Keratinocyte (primary cell): Measurements from ENCODE around the gene PITPNC1. TPM values are rescaled to one million over a fixed set of nuclear protein-coding genes. Genes with fewer than 3 reads are reported as not detected.

Experiments
- DNase-seq: peaks from one replicate; pipeline ENCODE4 v3.0.0-alpha.2; 2011; ENCODE audit warnings: low read depth, missing footprints, low spot score
- FAIRE-seq: peaks from 2 replicates; lab custom pipeline; 2011; peaks lifted over from hg19 to GRCh38; lab: Jason Lieb, UNC
- H2AFZ ChIP-seq: 2 replicates; pipeline ENCODE4 v1.6.0; 2012; ENCODE audit warnings: low read length, control low read depth, inconsistent platforms; ENCODE audit not compliant: control insufficient read depth
- H3K27ac ChIP-seq: 2 replicates; pipeline ENCODE4 v1.5.1; 2011; ENCODE audit warnings: low read length; ENCODE audit not compliant: control insufficient read depth, insufficient read depth
- H3K27me3 ChIP-seq: 3 replicates; pipeline ENCODE4 v1.6.0; 2011; ENCODE audit warnings: low read length; ENCODE audit not compliant: control insufficient read depth, insufficient read depth; ENCODE audit errors: extremely low read depth
- H3K36me3 ChIP-seq, 2 experiments: 2 replicates in 1 of 2; 3 replicates in 1 of 2; pipeline ENCODE4 v1.5.1; 2011; ENCODE audit warnings: low read length in 2 of 2, mild to moderate bottlenecking in 1 of 2; ENCODE audit not compliant: control insufficient read depth in 2 of 2, insufficient read depth in 2 of 2; ENCODE audit errors: extremely low read depth in 1 of 2
- H3K4me1 ChIP-seq: 3 replicates; pipeline ENCODE4 v1.5.1; 2011; ENCODE audit warnings: low read length; ENCODE audit not compliant: control insufficient read depth, insufficient read depth; ENCODE audit errors: extremely low read depth
- H3K4me2 ChIP-seq: 3 replicates; pipeline ENCODE4 v1.6.0; 2011; ENCODE audit warnings: low read depth, low read length; ENCODE audit not compliant: control insufficient read depth, insufficient read depth; ENCODE audit errors: extremely low read depth
- H3K4me3 ChIP-seq, 3 experiments: fragments of 200-600 bp in 1 of 3; sonication (generic) in 1 of 3; 2 replicates in 2 of 3; 3 replicates in 1 of 3; pipeline ENCODE4 v1.5.1; 2011 to 2016; ENCODE audit warnings: low read length in 3 of 3, mild to moderate bottlenecking in 3 of 3, control low read depth in 2 of 3, inconsistent platforms in 1 of 3, low read depth in 1 of 3, mixed read lengths in 1 of 3, mixed run types in 1 of 3, moderate library complexity in 1 of 3; ENCODE audit not compliant: control insufficient read depth in 2 of 3, insufficient read depth in 2 of 3; ENCODE audit errors: extremely low read depth in 1 of 3
- H3K79me2 ChIP-seq: 2 replicates; pipeline ENCODE4 v1.6.0; 2012; ENCODE audit warnings: low read length; ENCODE audit not compliant: control insufficient read depth, insufficient read depth
- H3K9ac ChIP-seq: 3 replicates; pipeline ENCODE4 v1.6.0; 2011; ENCODE audit warnings: low read length; ENCODE audit not compliant: control insufficient read depth, insufficient read depth; ENCODE audit errors: extremely low read depth
- H3K9me1 ChIP-seq: 3 replicates; pipeline ENCODE4 v1.6.0; 2011; ENCODE audit warnings: low read length; ENCODE audit not compliant: control insufficient read depth, insufficient read depth; ENCODE audit errors: extremely low read depth
- H3K9me3 ChIP-seq: 2 replicates; pipeline ENCODE4 v1.5.1; 2012; ENCODE audit warnings: low read depth, low read length; ENCODE audit not compliant: control insufficient read depth
- H4K20me1 ChIP-seq: 3 replicates; pipeline ENCODE4 v1.6.0; 2011; ENCODE audit warnings: low read length; ENCODE audit not compliant: control insufficient read depth, insufficient read depth; ENCODE audit errors: extremely low read depth
- EZH2 ChIP-seq: IDR thresholded peaks from one replicate; pipeline ENCODE4 v1.6.1; 2012; ENCODE audit warnings: inconsistent platforms, mild to moderate bottlenecking, low read length, moderate library complexity
- dilution Hi-C: fragments of 300-500 bp; cut with MboI; formaldehyde crosslinking; loops from one replicate; pipeline ENCODE4 v1.7.0; 2020; ENCODE audit warnings: low sequenced_read_pairs; ENCODE audit not compliant: extremely low pct_ligation_motif_present
- polyA plus RNA-seq, 5 experiments: library from polyadenylated mRNA; depleted of rRNA in 3 of 5; stranded (reverse) in 3 of 5; stranded (forward) in 1 of 5; unstranded in 1 of 5; fragments of >200 nt; gene quantifications; 1 replicate in 1 of 5; 2 replicates in 3 of 5; 3 replicates in 1 of 5; pipeline versions ENCODE4 v1.2.1 to v1.2.3, GENCODE V29; 2011 to 2012; ENCODE audit warnings: missing spikeins in 2 of 5, low read depth in 1 of 5, low replicate concordance in 1 of 5
- TF ChIP-seq, protein P1 (sequence below), 3 experiments: IDR thresholded peaks in 1 of 3; conservative IDR thresholded peaks in 1 of 3; optimal IDR thresholded peaks in 1 of 3; 2 replicates in 2 of 3; 3 replicates in 1 of 3; pipeline versions ENCODE3 to v1.5.1; 2011; ENCODE audit warnings: low read length in 3 of 3, mild to moderate bottlenecking in 3 of 3, moderate library complexity in 2 of 3, control low read depth in 1 of 3, inconsistent platforms in 1 of 3; ENCODE audit not compliant: insufficient read depth in 2 of 3; ENCODE audit errors: extremely low read depth in 1 of 3

PITPNC1 gene
- polyA plus RNA-seq, 1 donor (not counting 4 experiments of a cell fraction or from before 2014, with no cell fraction given), result 24.8 TPM

DNA sequence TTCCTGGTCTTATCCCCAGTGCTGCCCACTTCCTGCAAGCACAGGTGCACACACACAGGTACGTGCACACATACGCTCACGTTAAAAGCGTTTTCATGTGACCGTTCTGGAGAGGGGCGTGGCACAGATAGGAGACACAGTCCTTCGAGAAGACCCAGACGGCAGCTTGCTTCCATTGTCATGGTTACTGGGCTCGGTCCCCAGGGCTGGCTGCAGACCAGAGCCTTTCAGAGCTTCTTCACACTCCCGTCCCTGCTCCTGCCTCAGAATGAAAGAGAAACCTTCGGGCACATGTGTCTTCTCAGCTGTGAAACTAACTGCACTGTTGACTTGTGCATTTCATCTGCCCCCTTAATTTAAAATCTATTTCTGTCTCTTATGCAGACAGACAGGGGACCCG, 154.2 kb downstream of the PITPNC1 start:
- Histone ChIP-seq H3K79me2 (no peaks in the 10 kb centered on the region), H3K36me3 (peaks cover 0 to 4% of the 10 kb centered on the region in 2 experiments), H3K27ac (no peak overlapping the region), H3K9me1 (no peaks in the 10 kb centered on the region), H2AFZ (no peak overlapping the region), H3K9me3 (no peaks in the 10 kb centered on the region), H4K20me1 (no peaks in the 10 kb centered on the region), H3K4me1 (no peaks in the 10 kb centered on the region), H3K4me3 (no peak overlapping the region), H3K4me2 (no peak overlapping the region), H3K9ac (no peak overlapping the region), H3K27me3 (no peaks in the 10 kb centered on the region)
- TF ChIP-seq, protein P1, sequence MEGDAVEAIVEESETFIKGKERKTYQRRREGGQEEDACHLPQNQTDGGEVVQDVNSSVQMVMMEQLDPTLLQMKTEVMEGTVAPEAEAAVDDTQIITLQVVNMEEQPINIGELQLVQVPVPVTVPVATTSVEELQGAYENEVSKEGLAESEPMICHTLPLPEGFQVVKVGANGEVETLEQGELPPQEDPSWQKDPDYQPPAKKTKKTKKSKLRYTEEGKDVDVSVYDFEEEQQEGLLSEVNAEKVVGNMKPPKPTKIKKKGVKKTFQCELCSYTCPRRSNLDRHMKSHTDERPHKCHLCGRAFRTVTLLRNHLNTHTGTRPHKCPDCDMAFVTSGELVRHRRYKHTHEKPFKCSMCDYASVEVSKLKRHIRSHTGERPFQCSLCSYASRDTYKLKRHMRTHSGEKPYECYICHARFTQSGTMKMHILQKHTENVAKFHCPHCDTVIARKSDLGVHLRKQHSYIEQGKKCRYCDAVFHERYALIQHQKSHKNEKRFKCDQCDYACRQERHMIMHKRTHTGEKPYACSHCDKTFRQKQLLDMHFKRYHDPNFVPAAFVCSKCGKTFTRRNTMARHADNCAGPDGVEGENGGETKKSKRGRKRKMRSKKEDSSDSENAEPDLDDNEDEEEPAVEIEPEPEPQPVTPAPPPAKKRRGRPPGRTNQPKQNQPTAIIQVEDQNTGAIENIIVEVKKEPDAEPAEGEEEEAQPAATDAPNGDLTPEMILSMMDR (optimal IDR thresholded peaks at IDR 0.05 in 1 of 3, IDR thresholded peaks at IDR 0.05 in 1 of 3, conservative IDR thresholded peaks at IDR 0.05 in 1 of 3; ENCODE audit: extremely low read depth in 1 of 3, insufficient read depth in 2 of 3, low read length in 3 of 3), result no peak
- no peak for TF ChIP-seq EZH2
- dilution Hi-C loops, result no loop called here
- DNase-seq (no peak), FAIRE-seq (no peak)

DNA sequence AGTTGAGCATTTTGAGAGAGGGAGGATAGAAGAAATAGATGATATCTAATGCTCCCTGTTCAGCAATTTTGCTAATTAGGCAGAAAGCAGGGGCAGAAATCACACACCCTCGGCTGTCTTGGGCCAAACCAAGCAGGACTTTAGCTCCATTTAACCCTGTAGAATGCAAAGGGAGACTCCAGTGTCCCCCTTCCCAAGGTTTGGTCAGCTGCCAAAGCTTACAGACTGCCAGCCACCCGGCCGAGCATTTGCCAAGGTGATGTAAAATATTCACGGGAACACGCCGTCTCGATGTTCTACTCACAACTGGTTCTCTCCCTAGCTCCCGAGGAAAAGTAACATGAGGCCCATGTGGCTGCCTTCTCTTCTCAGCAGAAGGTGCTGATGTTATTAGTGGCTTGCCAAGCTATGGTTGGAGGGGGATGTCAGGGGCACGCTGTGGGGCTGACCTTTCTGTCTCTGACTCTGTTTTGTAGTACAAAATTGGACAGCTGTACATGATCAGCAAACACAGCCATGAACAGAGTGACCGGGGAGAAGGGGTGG, 155.3 kb downstream of the PITPNC1 start:
- dilution Hi-C loops, result no loop called here
- H3K4me3 ChIP-seq, result no peak overlapping the region
- H3K9me3 ChIP-seq, result no peaks in the 10 kb centered on the region
- peaks cover 0 to 4% of the 10 kb centered on the region in 2 experiments for H3K36me3 ChIP-seq
- H3K4me1 ChIP-seq, result no peaks in the 10 kb centered on the region
- H3K27ac ChIP-seq, result no peak overlapping the region
- TF ChIP-seq EZH2, result no peak
- TF ChIP-seq, protein P1 (optimal IDR thresholded peaks at IDR 0.05 in 1 of 3, IDR thresholded peaks at IDR 0.05 in 1 of 3, conservative IDR thresholded peaks at IDR 0.05 in 1 of 3; ENCODE audit: extremely low read depth in 1 of 3, insufficient read depth in 2 of 3, low read length in 3 of 3), result no peak
- no peaks in the 10 kb centered on the region for H3K27me3 ChIP-seq
- no peaks in the 10 kb centered on the region for H4K20me1 ChIP-seq
- no peak overlapping the region for H3K9ac ChIP-seq
- no peaks in the 10 kb centered on the region for H3K9me1 ChIP-seq
- no peaks in the 10 kb centered on the region for H3K79me2 ChIP-seq
- H2AFZ ChIP-seq, result no peak overlapping the region
- FAIRE-seq (no peak), DNase-seq (no peak)
- no peak overlapping the region for H3K4me2 ChIP-seq
